Measurements from ENCODE around the gene ERCC6L2.

Gene ERCC6L2

DNA sequence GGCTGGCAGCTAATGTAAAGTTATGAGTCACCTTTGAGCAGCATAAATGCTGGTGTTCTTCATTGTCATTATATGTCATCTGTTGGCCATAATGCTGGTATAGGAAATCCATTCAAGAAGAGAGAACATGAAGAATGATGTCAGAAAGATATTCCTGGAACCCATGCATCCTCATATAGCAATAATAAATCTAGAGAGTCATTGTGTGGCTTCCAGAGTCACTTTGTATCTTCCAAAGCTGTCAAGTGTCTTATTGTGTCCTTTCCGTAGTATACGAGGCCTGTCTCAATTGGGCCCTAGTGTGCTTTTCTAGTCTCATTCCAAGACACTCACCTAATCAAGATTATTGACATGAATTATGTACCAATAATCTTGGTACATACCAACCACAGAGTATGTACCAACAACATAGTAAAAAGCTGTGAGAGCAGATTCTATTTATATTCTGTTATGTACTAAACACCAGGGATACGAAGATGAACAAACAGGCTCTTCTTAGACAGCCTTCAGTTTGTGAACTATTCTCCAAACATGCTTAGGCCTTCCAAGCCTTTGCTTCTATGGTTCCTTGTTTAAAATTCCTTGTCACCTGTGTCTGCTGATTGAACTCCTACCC is 110.1 kb downstream of the ERCC6L2 start:
- FAIRE-seq, result no peak

DNA sequence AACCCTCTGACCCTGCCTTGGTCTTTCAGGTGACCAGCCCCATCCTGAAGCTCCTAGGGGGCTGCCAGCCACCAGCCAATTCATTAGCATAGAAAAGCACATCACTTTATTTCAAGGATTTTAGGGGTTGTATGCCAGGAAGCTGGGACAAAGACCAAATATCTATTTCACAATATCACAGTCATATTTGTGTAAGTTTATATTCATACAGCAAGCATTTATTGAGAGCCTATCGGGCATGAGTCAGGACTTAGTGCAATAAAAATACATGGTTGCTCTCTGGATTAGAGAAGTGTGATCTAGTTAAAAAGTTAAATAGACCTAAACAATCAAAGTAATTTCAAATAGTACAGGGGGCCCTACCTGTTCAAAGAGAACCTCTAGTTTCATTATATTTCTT is 113.8 kb downstream of the ERCC6L2 start:
- no peak for FAIRE-seq

DNA sequence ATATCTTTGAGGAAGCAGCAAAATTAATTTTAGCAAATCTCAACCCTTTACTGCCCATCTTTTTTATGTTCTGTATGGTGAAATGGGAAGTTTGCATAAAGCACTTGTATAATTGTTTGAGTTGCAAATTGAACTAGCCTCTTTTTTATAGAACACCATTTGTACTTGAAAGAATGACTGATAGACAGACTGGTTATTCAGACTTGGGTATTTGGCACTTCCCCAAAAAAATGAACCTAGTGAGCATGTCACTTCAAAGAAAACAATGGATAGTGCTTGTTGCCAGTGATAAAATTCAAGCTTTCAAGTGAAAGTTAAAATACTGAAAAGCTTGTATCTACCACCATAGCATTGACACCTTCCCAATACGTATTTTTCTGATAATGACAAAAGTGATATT is 115.8 kb downstream of the ERCC6L2 start:
- FAIRE-seq, result no peak

DNA sequence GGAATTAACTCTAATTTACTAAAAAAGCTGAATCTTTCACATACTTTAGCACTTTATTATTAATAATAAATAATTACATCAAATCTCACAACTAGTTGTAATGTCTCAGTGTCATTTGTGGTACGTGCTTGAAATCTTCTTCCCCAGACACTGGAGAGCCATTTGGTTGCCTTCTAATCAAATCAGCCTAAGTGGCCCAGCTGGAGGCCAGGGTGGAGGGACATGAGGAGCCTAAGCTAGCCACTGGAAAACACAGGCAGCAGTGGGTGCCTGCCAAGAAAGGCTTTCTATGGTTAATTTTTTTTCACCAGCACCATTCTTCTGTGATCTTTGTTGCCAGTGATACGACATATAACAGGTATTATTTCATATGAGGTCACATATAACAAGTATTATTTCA is 117.0 kb downstream of the ERCC6L2 start:
- FAIRE-seq, result no peak

DNA sequence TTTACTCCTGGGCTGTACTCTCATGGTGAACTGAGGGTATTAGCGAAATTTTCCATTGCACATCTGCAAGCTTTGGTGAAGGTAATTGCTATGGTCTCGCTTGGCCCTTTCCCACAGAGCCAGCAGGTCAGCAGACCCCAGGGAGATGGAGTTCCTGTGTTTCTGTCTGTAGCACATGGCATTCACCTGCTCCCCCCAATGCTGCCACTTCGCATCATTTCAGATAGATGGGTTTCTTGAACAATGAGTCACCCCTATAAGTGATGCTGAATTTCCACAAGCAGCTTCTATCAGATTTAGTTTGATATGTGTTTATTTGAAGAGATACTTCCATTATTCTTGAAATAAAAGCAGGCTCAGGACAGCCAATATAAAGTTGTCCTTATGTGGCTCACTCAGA is 117.8 kb downstream of the ERCC6L2 start:
- FAIRE-seq, result no peak

DNA sequence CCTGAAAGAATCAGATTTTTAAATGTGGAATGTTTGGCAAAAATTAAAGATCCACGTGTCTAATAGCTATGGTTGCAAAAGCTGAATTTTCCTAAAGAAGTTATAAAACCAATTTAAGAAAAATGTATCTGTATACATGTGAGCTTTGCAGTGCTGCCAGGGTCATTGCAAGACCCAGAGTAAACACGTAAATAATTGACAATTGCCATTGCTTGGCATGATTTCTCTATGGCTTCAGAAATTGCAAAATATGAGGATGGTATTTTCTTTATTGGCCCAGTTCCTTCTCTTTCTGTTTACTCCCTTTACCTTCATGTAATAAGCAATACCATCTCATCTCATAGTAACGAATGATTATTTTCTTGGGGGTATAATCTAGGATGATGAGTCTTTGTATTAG is 123.9 kb downstream of the ERCC6L2 start:
- no peak for FAIRE-seq

DNA sequence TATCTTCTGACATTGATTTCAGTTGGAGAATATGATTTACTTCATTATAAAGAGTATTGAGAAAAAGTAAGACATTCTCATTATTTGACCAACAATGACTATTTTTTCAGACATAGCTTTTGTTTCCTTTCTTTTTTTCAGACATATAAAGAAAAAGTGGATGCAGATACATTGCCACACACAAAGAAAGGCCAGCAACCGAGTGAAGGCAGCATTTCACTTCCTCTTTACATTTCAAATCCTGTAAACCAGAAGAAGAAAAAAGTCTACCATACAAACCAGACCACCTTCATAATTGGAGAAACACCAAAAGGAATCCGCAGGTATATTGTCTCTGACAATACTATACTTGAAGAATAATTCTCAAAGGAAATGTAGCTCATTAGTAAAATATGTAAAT is 128.9 kb downstream of the ERCC6L2 start:
- FAIRE-seq, result no peak

DNA sequence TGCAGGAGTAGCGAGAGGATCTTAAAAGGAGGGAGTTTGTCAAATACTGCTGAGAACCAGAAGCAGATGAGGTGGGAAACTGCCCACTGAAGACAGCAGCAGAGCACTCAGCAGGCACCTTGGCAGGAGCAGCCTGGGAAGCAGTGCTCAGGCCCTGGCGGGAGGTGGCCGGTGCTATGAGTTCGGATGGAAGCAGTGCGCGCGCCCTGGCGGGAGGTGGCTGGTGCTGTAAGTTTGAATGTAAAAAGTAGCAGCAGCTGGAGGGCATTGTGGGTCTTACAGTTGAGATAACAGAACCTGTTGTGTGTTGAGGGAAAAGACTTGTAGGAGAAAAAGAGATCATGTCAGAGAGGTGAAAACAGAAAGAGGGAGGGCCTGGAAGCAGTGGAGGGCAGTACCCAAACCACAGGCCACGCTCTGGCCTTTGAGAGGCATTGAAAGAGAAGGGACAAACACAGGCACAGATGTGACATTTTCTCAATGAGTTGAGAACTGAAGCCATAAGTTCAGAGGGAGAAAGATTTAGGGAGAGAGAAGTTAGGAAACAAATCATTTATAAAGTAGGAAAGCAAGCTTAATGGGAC is 130.9 kb downstream of the ERCC6L2 start:
- FAIRE-seq, result no peak

DNA sequence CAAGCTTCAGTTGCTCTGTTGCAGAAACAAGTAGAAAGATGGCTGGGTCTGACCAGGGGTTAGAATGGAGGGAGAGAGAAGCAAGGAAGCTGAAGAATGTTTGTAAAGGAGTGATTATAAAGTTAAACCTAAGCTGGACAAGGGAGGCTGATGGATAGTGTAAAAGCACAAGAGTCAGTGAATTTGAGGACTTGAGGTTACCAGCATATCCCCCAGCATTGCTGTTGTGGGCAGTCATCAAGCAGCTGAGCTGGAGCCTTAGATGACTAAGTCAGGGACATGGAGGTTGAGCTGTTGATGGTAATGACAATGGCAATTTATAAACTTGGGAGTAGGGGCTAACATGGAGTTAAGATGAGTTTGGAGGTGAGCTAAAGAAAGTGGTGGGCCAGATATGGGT is 131.5 kb downstream of the ERCC6L2 start:
- FAIRE-seq, result no peak

DNA sequence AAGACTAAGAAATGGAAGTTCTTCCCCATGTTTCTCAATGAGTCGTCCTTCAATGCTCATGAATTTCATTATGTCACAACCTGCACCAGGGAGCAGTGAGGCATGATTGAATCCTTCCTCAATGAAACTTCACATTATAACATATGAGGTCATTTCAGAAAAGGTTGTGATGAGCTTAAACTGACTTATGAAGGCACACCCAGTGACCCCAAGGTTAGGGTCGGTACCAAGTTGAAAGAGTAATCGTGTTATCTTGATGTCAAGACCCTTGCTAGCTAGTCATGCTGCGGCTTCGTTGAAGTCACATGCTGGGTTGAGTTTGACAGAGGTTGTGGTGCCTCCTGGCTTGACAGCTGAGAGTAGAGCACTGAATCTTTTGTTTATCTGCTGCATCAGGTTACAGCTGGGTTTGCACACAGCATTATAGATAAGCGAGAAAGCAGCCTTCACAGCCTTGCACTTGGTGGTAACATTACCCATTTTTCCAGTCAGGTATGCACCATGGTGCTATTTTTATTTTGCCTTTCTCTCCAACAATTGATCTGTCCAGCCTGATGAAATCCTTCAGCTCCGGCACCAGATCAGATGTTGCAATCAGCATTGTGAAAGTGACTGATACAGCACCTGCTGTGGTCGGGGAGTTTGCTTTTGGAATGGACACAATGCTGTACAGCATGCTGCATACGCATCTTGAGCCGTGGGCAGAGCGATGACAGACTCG is 133.2 kb downstream of the ERCC6L2 start:
- no peak for FAIRE-seq

DNA sequence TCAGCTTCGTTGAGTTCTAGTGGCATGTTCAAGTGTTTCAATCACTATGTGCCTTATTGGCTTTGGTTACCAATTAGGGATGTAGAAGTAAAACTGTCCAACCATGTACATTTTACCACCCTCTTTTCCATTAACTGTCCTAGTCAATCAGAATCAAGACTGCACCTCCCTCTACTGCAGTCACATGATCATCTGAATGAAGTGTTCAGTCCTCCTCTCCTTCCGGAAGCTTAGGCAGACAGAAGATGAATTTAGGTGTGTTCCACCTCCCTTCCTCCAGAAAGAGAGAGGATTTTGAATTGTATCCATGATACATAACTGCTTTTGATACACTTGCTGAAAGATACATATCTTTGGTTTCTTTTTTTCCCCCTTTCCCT is 133.7 kb downstream of the ERCC6L2 start:
- no peak for FAIRE-seq

DNA sequence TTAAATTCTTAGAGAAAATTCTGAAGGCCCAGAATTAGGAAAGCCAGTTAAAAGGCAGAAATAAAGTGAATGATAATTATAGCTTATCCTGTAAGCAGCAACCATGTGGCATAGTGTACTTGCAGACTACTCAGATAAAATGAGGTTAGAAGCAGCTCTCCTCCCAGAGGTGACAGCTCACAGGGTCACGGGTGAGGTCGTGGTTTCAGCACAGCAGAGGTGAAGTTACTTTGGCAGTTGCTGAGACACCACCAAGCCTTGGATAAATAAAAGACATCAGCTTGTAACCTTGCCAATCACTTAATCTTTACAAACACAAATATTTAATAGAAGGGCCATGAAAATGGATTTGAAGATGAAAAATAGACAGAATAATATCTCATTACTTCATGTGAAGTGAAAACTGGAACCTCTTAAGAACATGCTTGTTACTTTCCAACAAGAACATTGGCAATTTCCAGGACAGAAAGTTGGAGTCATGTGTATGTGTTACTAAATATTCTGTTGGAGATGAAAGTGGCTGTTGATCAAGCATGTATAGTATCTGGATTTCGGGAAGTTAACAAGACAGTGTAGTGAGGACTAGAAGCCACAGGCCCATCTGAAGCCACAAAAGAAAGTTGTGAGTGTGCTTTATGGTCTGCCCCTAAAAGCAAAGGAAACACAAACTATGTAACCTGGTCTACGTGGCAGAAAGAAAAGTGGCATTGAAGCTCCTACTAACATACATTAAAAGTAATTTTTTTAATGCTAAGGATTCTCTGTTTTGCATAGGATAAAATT is 134.4 kb downstream of the ERCC6L2 start:
- no peak for FAIRE-seq

DNA sequence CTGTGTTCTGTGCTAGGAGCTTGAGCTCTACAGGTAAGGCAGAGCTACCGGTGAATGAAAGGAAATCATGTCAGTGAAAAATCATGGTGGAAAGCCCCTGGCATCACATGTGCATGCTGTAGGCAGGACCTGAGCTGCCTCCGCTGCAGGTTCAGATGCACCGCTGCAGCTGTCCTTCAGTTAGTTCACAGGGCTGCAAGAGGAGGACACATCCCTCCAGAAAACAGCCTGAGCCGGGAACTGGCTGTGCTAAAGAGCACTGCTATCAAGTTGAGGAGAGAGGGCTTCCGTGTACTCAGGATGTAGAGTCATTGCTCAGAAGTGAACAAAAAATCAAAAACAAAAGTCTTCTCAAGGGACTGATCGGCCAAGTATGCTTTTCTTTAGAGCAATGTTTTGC is 138.6 kb downstream of the ERCC6L2 start:
- no peak for FAIRE-seq

DNA sequence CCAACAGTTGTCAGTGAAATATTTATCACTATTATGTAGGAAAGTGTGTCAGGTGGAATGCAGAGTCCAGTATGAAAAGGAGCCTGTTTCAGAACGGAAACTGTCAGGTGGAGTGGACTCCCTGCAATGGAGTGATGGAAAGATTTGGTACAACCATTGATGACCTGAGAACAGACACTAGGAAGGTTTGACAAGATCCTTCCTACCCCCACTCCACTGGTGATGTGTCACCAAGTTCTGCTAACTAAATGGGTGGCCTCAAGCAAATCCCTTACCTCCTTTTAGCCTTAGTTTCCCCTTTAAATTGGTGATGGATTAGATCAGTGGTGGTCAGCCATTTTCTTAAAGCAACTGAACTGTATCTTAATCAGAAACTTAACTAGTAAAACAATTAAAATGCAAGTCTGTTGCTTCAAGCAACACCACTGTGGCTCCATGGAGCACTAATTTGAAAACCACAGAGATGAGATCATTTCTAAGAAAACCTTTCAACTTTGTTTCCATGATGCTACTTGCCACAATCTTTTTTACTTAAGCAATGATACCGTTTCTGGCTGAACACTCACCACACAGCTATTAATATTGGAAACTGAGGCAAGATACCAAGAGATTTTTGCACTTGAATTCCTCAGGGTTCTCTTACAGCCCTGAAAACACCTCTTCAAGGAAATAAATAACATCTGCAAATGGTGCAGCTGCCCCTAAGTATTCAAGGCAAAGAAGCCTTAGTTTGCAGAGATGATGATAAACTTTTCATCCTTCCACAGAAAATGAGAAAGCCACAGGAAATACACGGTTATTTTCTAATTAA is 140.6 kb downstream of the ERCC6L2 start:
- FAIRE-seq, result no peak
